ENCODE data around the gene SPINK6. TPM values are rescaled to one million over a fixed set of nuclear protein-coding genes. Genes with fewer than 3 reads are reported as not detected.

Gene SPINK6
- total and polyA plus RNA-seq, 7 experiments from 2014 or later, result not detected

GRCh38 chr5:148193202-148193601, 9.6 kb upstream of the SPINK6 start:
- no peaks in the 10 kb centered on the region for H3K4me1 ChIP-seq (ENCODE audit: control insufficient read depth in 2 of 2, insufficient read depth in 2 of 2, low read length in 2 of 2)
- no peak overlapping the region for H3K4me3 Mint-ChIP-seq
- no peaks in the 10 kb centered on the region for H3K36me3 ChIP-seq (ENCODE audit: control insufficient read depth in 2 of 3, insufficient read depth in 3 of 3, low read length in 3 of 3)
- H3K9me3 Mint-ChIP-seq, result no peaks in the 10 kb centered on the region
- H3K36me3 Mint-ChIP-seq, result no peaks in the 10 kb centered on the region
- peaks cover 3 to 20% (median 5%) of the 10 kb centered on the region in 5 donors for H3K27me3 Mint-ChIP-seq
- DNase-seq (no peak), ATAC-seq (no peak)
- CTCF ChIA-PET, result no interaction called here
- H3K27me3 ChIP-seq (ENCODE audit: control insufficient read depth in 2 of 2, insufficient read depth in 2 of 2, low read length in 2 of 2), result no peaks in the 10 kb centered on the region
- peaks cover 0 to 1% (median 0%) of the 10 kb centered on the region in 7 donors for H3K4me1 Mint-ChIP-seq
- H3K27ac ChIP-seq (ENCODE audit: low read depth, low read length), result no peak overlapping the region
- intact Hi-C loops (cut with micrococcal nuclease), result no loop called here
- H3K9me3 ChIP-seq (ENCODE audit: control insufficient read depth in 2 of 3, low read length in 3 of 3), result no peaks in the 10 kb centered on the region
- no peak overlapping the region for H3K27ac Mint-ChIP-seq
- POLR2A ChIA-PET, result no interaction called here
- H3K4me3 ChIP-seq (ENCODE audit: low read length), result no peak overlapping the region

- no peak for DNase-seq
- Mint-ChIP-seq H3K9me3 (peaks cover 0 to 1% (median 0%) of the 10 kb centered on the region in 11 donors), H3K4me1 (peaks cover 0 to 5% (median 0%) of the 10 kb centered on the region in 7 donors), H3K27me3 (peaks cover 0 to 17% (median 11%) of the 10 kb centered on the region in 5 donors), H3K36me3 (no peaks in the 10 kb centered on the region), H3K4me3 (peak overlapping the region in 1 of 10 donors; percentile 21), H3K27ac (no peak overlapping the region)
- Histone ChIP-seq H3K4me1 (ENCODE audit: control insufficient read depth in 2 of 2, insufficient read depth in 2 of 2, low read length in 2 of 2) (no peaks in the 10 kb centered on the region), H3K27ac (ENCODE audit: low read depth, low read length) (no peak overlapping the region), H3K27me3 (ENCODE audit: control insufficient read depth in 2 of 2, insufficient read depth in 2 of 2, low read length in 2 of 2) (no peaks in the 10 kb centered on the region), H3K4me3 (ENCODE audit: low read length) (no peak overlapping the region), H3K36me3 (ENCODE audit: control insufficient read depth in 2 of 3, insufficient read depth in 3 of 3, low read length in 3 of 3) (no peaks in the 10 kb centered on the region), H3K9me3 (ENCODE audit: control insufficient read depth in 2 of 3, low read length in 3 of 3) (no peaks in the 10 kb centered on the region)
- POLR2A ChIA-PET, result no interaction called here
- intact Hi-C loops (cut with micrococcal nuclease), result no loop called here
- CTCF ChIA-PET, result no interaction called here
- ATAC-seq, result no peak
Observed at GRCh38 chr5:148201151-148201550, 1.7 kb upstream of the SPINK6 start.

- ATAC-seq (no peak), DNase-seq (no peak)
- intact Hi-C loops (cut with micrococcal nuclease), result no loop called here
- Mint-ChIP-seq H3K9me3 (peaks cover 0 to 5% (median 0%) of the 10 kb centered on the region in 11 donors), H3K4me3 (no peak overlapping the region), H3K36me3 (no peaks in the 10 kb centered on the region), H3K27me3 (peaks cover 0 to 14% (median 6%) of the 10 kb centered on the region in 5 donors), H3K4me1 (peaks cover 0 to 7% (median 0%) of the 10 kb centered on the region in 7 donors), H3K27ac (no peak overlapping the region)
- no peaks in the 10 kb centered on the region for H3K36me3 ChIP-seq (ENCODE audit: control insufficient read depth in 2 of 3, insufficient read depth in 3 of 3, low read length in 3 of 3)
- no peaks in the 10 kb centered on the region for H3K9me3 ChIP-seq (ENCODE audit: control insufficient read depth in 2 of 3, low read length in 3 of 3)
- ChIA-PET POLR2A (no interaction called here), CTCF (no interaction called here)
- H3K4me3 ChIP-seq (ENCODE audit: low read length), result no peak overlapping the region
- H3K27ac ChIP-seq (ENCODE audit: low read depth, low read length), result no peak overlapping the region
- no peaks in the 10 kb centered on the region for H3K27me3 ChIP-seq (ENCODE audit: control insufficient read depth in 2 of 2, insufficient read depth in 2 of 2, low read length in 2 of 2)
- H3K4me1 ChIP-seq (ENCODE audit: control insufficient read depth in 2 of 2, insufficient read depth in 2 of 2, low read length in 2 of 2), result no peaks in the 10 kb centered on the region
Observed at GRCh38 chr5:148205044-148205806, 2.4 kb downstream of the SPINK6 start.

GRCh38 chr5:148205865-148206264, 3.0 kb downstream of the SPINK6 start:
- Histone ChIP-seq H3K36me3 (ENCODE audit: control insufficient read depth in 2 of 3, insufficient read depth in 3 of 3, low read length in 3 of 3) (no peaks in the 10 kb centered on the region), H3K27ac (ENCODE audit: low read depth, low read length) (no peak overlapping the region), H3K4me3 (ENCODE audit: low read length) (no peak overlapping the region), H3K9me3 (ENCODE audit: control insufficient read depth in 2 of 3, low read length in 3 of 3) (no peaks in the 10 kb centered on the region), H3K27me3 (ENCODE audit: control insufficient read depth in 2 of 2, insufficient read depth in 2 of 2, low read length in 2 of 2) (no peaks in the 10 kb centered on the region), H3K4me1 (ENCODE audit: control insufficient read depth in 2 of 2, insufficient read depth in 2 of 2, low read length in 2 of 2) (no peaks in the 10 kb centered on the region)
- H3K4me3 Mint-ChIP-seq, result no peak overlapping the region
- ChIA-PET CTCF (no interaction called here), POLR2A (no interaction called here)
- H3K9me3 Mint-ChIP-seq, result peaks cover 0 to 5% (median 0%) of the 10 kb centered on the region in 11 donors
- no peak for ATAC-seq
- peaks cover 0 to 14% (median 5%) of the 10 kb centered on the region in 5 donors for H3K27me3 Mint-ChIP-seq
- H3K36me3 Mint-ChIP-seq, result no peaks in the 10 kb centered on the region
- DNase-seq, result no peak
- no peak overlapping the region for H3K27ac Mint-ChIP-seq
- intact Hi-C loops (cut with micrococcal nuclease), result no loop called here
- peaks cover 0 to 7% (median 0%) of the 10 kb centered on the region in 7 donors for H3K4me1 Mint-ChIP-seq

GRCh38 chr5:148206620-148207019, 3.8 kb downstream of the SPINK6 start:
- ChIA-PET POLR2A (no interaction called here), CTCF (no interaction called here)
- Histone ChIP-seq H3K4me3 (ENCODE audit: low read length) (no peak overlapping the region), H3K4me1 (ENCODE audit: control insufficient read depth in 2 of 2, insufficient read depth in 2 of 2, low read length in 2 of 2) (no peaks in the 10 kb centered on the region), H3K27me3 (ENCODE audit: control insufficient read depth in 2 of 2, insufficient read depth in 2 of 2, low read length in 2 of 2) (no peaks in the 10 kb centered on the region), H3K9me3 (ENCODE audit: control insufficient read depth in 2 of 3, low read length in 3 of 3) (no peaks in the 10 kb centered on the region), H3K27ac (ENCODE audit: low read depth, low read length) (no peak overlapping the region), H3K36me3 (ENCODE audit: control insufficient read depth in 2 of 3, insufficient read depth in 3 of 3, low read length in 3 of 3) (no peaks in the 10 kb centered on the region)
- Mint-ChIP-seq H3K4me3 (no peak overlapping the region), H3K27ac (no peak overlapping the region), H3K36me3 (no peaks in the 10 kb centered on the region), H3K27me3 (peaks cover 0 to 16% (median 4%) of the 10 kb centered on the region in 5 donors), H3K9me3 (peaks cover 0 to 5% (median 0%) of the 10 kb centered on the region in 11 donors), H3K4me1 (peaks cover 0 to 5% (median 0%) of the 10 kb centered on the region in 7 donors)
- intact Hi-C loops (cut with micrococcal nuclease), result no loop called here
- DNase-seq (no peak), ATAC-seq (no peak)

GRCh38 chr5:148208226-148208625, 5.4 kb downstream of the SPINK6 start:
- Histone ChIP-seq H3K27me3 (ENCODE audit: control insufficient read depth in 2 of 2, insufficient read depth in 2 of 2, low read length in 2 of 2) (no peaks in the 10 kb centered on the region), H3K27ac (ENCODE audit: low read depth, low read length) (no peak overlapping the region), H3K4me3 (ENCODE audit: low read length) (no peak overlapping the region), H3K9me3 (ENCODE audit: control insufficient read depth in 2 of 3, low read length in 3 of 3) (no peaks in the 10 kb centered on the region), H3K4me1 (ENCODE audit: control insufficient read depth in 2 of 2, insufficient read depth in 2 of 2, low read length in 2 of 2) (no peaks in the 10 kb centered on the region), H3K36me3 (ENCODE audit: control insufficient read depth in 2 of 3, insufficient read depth in 3 of 3, low read length in 3 of 3) (no peaks in the 10 kb centered on the region)
- no peaks in the 10 kb centered on the region for H3K36me3 Mint-ChIP-seq
- peaks cover 0 to 3% (median 0%) of the 10 kb centered on the region in 7 donors for H3K4me1 Mint-ChIP-seq
- peaks cover 0 to 15% (median 5%) of the 10 kb centered on the region in 5 donors for H3K27me3 Mint-ChIP-seq
- H3K9me3 Mint-ChIP-seq, result peaks cover 0 to 5% (median 0%) of the 10 kb centered on the region in 11 donors
- H3K4me3 Mint-ChIP-seq, result no peak overlapping the region
- no peak for DNase-seq
- ChIA-PET POLR2A (no interaction called here), CTCF (no interaction called here)
- no peak overlapping the region for H3K27ac Mint-ChIP-seq
- intact Hi-C loops (cut with micrococcal nuclease), result no loop called here
- ATAC-seq, result no peak

GRCh38 chr5:148209151-148209770, 6.4 kb downstream of the SPINK6 start:
- no peak overlapping the region for H3K27ac ChIP-seq (ENCODE audit: low read depth, low read length)
- no peak overlapping the region for H3K4me3 ChIP-seq (ENCODE audit: low read length)
- Mint-ChIP-seq H3K4me3 (no peak overlapping the region), H3K27me3 (peaks cover 0 to 15% (median 7%) of the 10 kb centered on the region in 5 donors), H3K27ac (no peak overlapping the region), H3K9me3 (peaks cover 0 to 5% (median 0%) of the 10 kb centered on the region in 11 donors), H3K36me3 (no peaks in the 10 kb centered on the region), H3K4me1 (peaks cover 0 to 3% (median 0%) of the 10 kb centered on the region in 7 donors)
- no peaks in the 10 kb centered on the region for H3K4me1 ChIP-seq (ENCODE audit: control insufficient read depth in 2 of 2, insufficient read depth in 2 of 2, low read length in 2 of 2)
- ChIA-PET POLR2A (no interaction called here), CTCF (no interaction called here)
- H3K9me3 ChIP-seq (ENCODE audit: control insufficient read depth in 2 of 3, low read length in 3 of 3), result no peaks in the 10 kb centered on the region
- ATAC-seq (no peak), DNase-seq (no peak)
- H3K36me3 ChIP-seq (ENCODE audit: control insufficient read depth in 2 of 3, insufficient read depth in 3 of 3, low read length in 3 of 3), result no peaks in the 10 kb centered on the region
- intact Hi-C loops (cut with micrococcal nuclease), result no loop called here
- no peaks in the 10 kb centered on the region for H3K27me3 ChIP-seq (ENCODE audit: control insufficient read depth in 2 of 2, insufficient read depth in 2 of 2, low read length in 2 of 2)
